ENCODE data around the gene ATP2A2.
"Not testable (repeated sequence)": the region's sequence is repeated elsewhere in the genome, so short reads cannot be mapped to it uniquely, and the experiment has no call there.

ATP2A2 gene

GRCh38 chr12:110370732-110371231, 89.7 kb downstream of the ATP2A2 start:
- Histone ChIP-seq H3K36me3 (ENCODE audit: control insufficient read depth, insufficient read depth, low read length) (peaks cover 59% of the 10 kb centered on the region), H3K27me3 (ENCODE audit: control insufficient read depth, insufficient read depth, low read length) (no peaks in the 10 kb centered on the region), H3K4me1 (ENCODE audit: control insufficient read depth, insufficient read depth, low read length) (no peaks in the 10 kb centered on the region)

GRCh38 chr12:110371408-110372055, 90.5 kb downstream of the ATP2A2 start:
- Histone ChIP-seq H3K9me3 (ENCODE audit: control insufficient read depth, insufficient read depth, low read depth, low read length) (no peaks in the 10 kb centered on the region), H3K4me3 (ENCODE audit: low read depth, low read length) (no peak overlapping the region), H3K27me3 (ENCODE audit: control insufficient read depth, insufficient read depth, low read length) (no peaks in the 10 kb centered on the region), H3K4me1 (ENCODE audit: control insufficient read depth, insufficient read depth, low read length) (no peaks in the 10 kb centered on the region), H3K9ac (ENCODE audit: low read length) (no peak overlapping the region), H3K36me3 (ENCODE audit: control insufficient read depth, insufficient read depth, low read length) (peaks cover 66% of the 10 kb centered on the region), H3K27ac (ENCODE audit: low read depth, low read length) (peak overlapping the region; percentile 7; the same call in 1 of the 2 replicates)

More at GRCh38 chr12:110370732-110371231, 89.7 kb downstream of the ATP2A2 start:
- Histone ChIP-seq H3K9ac (ENCODE audit: low read length) (no peak overlapping the region), H3K27ac (ENCODE audit: low read depth, low read length) (no peak overlapping the region; the same call in 1 of the 2 replicates), H3K9me3 (ENCODE audit: control insufficient read depth, insufficient read depth, low read depth, low read length) (no peaks in the 10 kb centered on the region), H3K4me3 (ENCODE audit: low read depth, low read length) (no peak overlapping the region)

GRCh38 chr12:110372056-110372425, 91.0 kb downstream of the ATP2A2 start:
- no peaks in the 10 kb centered on the region for H3K27me3 ChIP-seq (ENCODE audit: control insufficient read depth, insufficient read depth, low read length)
- H3K9ac ChIP-seq (ENCODE audit: low read length) = no peak overlapping the region
- no peak overlapping the region for H3K27ac ChIP-seq (ENCODE audit: low read depth, low read length)
- no peak overlapping the region for H3K4me3 ChIP-seq (ENCODE audit: low read depth, low read length)
- peaks cover 68% of the 10 kb centered on the region for H3K36me3 ChIP-seq (ENCODE audit: control insufficient read depth, insufficient read depth, low read length)
- no peaks in the 10 kb centered on the region for H3K9me3 ChIP-seq (ENCODE audit: control insufficient read depth, insufficient read depth, low read depth, low read length)
- no peaks in the 10 kb centered on the region for H3K4me1 ChIP-seq (ENCODE audit: control insufficient read depth, insufficient read depth, low read length)

GRCh38 chr12:110373025-110373424, 92.0 kb downstream of the ATP2A2 start:
- Histone ChIP-seq H3K27ac (ENCODE audit: low read depth, low read length) (no peak overlapping the region), H3K9ac (ENCODE audit: low read length) (no peak overlapping the region), H3K4me1 (ENCODE audit: control insufficient read depth, insufficient read depth, low read length) (no peaks in the 10 kb centered on the region), H3K36me3 (ENCODE audit: control insufficient read depth, insufficient read depth, low read length) (peaks cover 78% of the 10 kb centered on the region), H3K9me3 (ENCODE audit: control insufficient read depth, insufficient read depth, low read depth, low read length) (no peaks in the 10 kb centered on the region), H3K4me3 (ENCODE audit: low read depth, low read length) (no peak overlapping the region), H3K27me3 (ENCODE audit: control insufficient read depth, insufficient read depth, low read length) (no peaks in the 10 kb centered on the region)

- Histone ChIP-seq H3K4me3 (ENCODE audit: low read depth, low read length) (no peak overlapping the region), H3K27ac (ENCODE audit: low read depth, low read length) (no peak overlapping the region), H3K27me3 (ENCODE audit: control insufficient read depth, insufficient read depth, low read length) (no peaks in the 10 kb centered on the region), H3K9ac (ENCODE audit: low read length) (no peak overlapping the region), H3K9me3 (ENCODE audit: control insufficient read depth, insufficient read depth, low read depth, low read length) (no peaks in the 10 kb centered on the region), H3K4me1 (ENCODE audit: control insufficient read depth, insufficient read depth, low read length) (no peaks in the 10 kb centered on the region), H3K36me3 (ENCODE audit: control insufficient read depth, insufficient read depth, low read length) (peaks cover 82% of the 10 kb centered on the region)
Measured at GRCh38 chr12:110373425-110373824, 92.4 kb downstream of the ATP2A2 start.

GRCh38 chr12:110373962-110374611, 93.0 kb downstream of the ATP2A2 start:
- H3K4me3 ChIP-seq (ENCODE audit: low read depth, low read length) = no peak overlapping the region
- no peaks in the 10 kb centered on the region for H3K27me3 ChIP-seq (ENCODE audit: control insufficient read depth, insufficient read depth, low read length)
- no peaks in the 10 kb centered on the region for H3K4me1 ChIP-seq (ENCODE audit: control insufficient read depth, insufficient read depth, low read length)
- H3K27ac ChIP-seq (ENCODE audit: low read depth, low read length) = no peak overlapping the region
- no peak overlapping the region for H3K9ac ChIP-seq (ENCODE audit: low read length)
- H3K9me3 ChIP-seq (ENCODE audit: control insufficient read depth, insufficient read depth, low read depth, low read length) = no peaks in the 10 kb centered on the region
- peaks cover 89% of the 10 kb centered on the region for H3K36me3 ChIP-seq (ENCODE audit: control insufficient read depth, insufficient read depth, low read length)

GRCh38 chr12:110378131-110378790, 97.2 kb downstream of the ATP2A2 start:
- not testable (repeated sequence) for H3K4me1 ChIP-seq (ENCODE audit: control insufficient read depth, insufficient read depth, low read length); H3K9me3 ChIP-seq (ENCODE audit: control insufficient read depth, insufficient read depth, low read depth, low read length); H3K27ac ChIP-seq (ENCODE audit: low read depth, low read length); H3K27me3 ChIP-seq (ENCODE audit: control insufficient read depth, insufficient read depth, low read length); H3K9ac ChIP-seq (ENCODE audit: low read length); H3K4me3 ChIP-seq (ENCODE audit: low read depth, low read length)
- H3K36me3 ChIP-seq (ENCODE audit: control insufficient read depth, insufficient read depth, low read length) = peaks cover 93% of the 10 kb centered on the region

GRCh38 chr12:110379197-110379596, 98.2 kb downstream of the ATP2A2 start:
- H3K36me3 ChIP-seq (ENCODE audit: control insufficient read depth, insufficient read depth, low read length) = peaks cover 88% of the 10 kb centered on the region
- no peaks in the 10 kb centered on the region for H3K9me3 ChIP-seq (ENCODE audit: control insufficient read depth, insufficient read depth, low read depth, low read length)
- H3K27ac ChIP-seq (ENCODE audit: low read depth, low read length) = no peak overlapping the region
- H3K4me1 ChIP-seq (ENCODE audit: control insufficient read depth, insufficient read depth, low read length) = no peaks in the 10 kb centered on the region
- H3K9ac ChIP-seq (ENCODE audit: low read length) = no peak overlapping the region
- no peaks in the 10 kb centered on the region for H3K27me3 ChIP-seq (ENCODE audit: control insufficient read depth, insufficient read depth, low read length)
- no peak overlapping the region for H3K4me3 ChIP-seq (ENCODE audit: low read depth, low read length)

GRCh38 chr12:110379631-110380030, 98.6 kb downstream of the ATP2A2 start:
- H3K27ac ChIP-seq (ENCODE audit: low read depth, low read length) = no peak overlapping the region
- H3K4me3 ChIP-seq (ENCODE audit: low read depth, low read length) = no peak overlapping the region
- no peaks in the 10 kb centered on the region for H3K4me1 ChIP-seq (ENCODE audit: control insufficient read depth, insufficient read depth, low read length)
- no peak overlapping the region for H3K9ac ChIP-seq (ENCODE audit: low read length)
- H3K27me3 ChIP-seq (ENCODE audit: control insufficient read depth, insufficient read depth, low read length) = no peaks in the 10 kb centered on the region
- peaks cover 88% of the 10 kb centered on the region for H3K36me3 ChIP-seq (ENCODE audit: control insufficient read depth, insufficient read depth, low read length)
- H3K9me3 ChIP-seq (ENCODE audit: control insufficient read depth, insufficient read depth, low read depth, low read length) = no peaks in the 10 kb centered on the region

- no peak overlapping the region for H3K27ac ChIP-seq (ENCODE audit: low read depth, low read length)
- H3K36me3 ChIP-seq (ENCODE audit: control insufficient read depth, insufficient read depth, low read length) = peaks cover 91% of the 10 kb centered on the region
- H3K9me3 ChIP-seq (ENCODE audit: control insufficient read depth, insufficient read depth, low read depth, low read length) = no peaks in the 10 kb centered on the region
- H3K9ac ChIP-seq (ENCODE audit: low read length) = no peak overlapping the region
- no peaks in the 10 kb centered on the region for H3K4me1 ChIP-seq (ENCODE audit: control insufficient read depth, insufficient read depth, low read length)
- no peak overlapping the region for H3K4me3 ChIP-seq (ENCODE audit: low read depth, low read length)
- no peaks in the 10 kb centered on the region for H3K27me3 ChIP-seq (ENCODE audit: control insufficient read depth, insufficient read depth, low read length)
Measured at GRCh38 chr12:110382683-110383082, 101.6 kb downstream of the ATP2A2 start.
